Epithelial cell of prostate (primary cell): Measurements from ENCODE around the gene TBC1D16.

Experiments used
- DNase-seq: peaks from one replicate; pipeline ENCODE4 v3.0.0-alpha.2; 2011; ENCODE audit warnings: low read depth, low spot score
- H3K27ac ChIP-seq: fragments of 450-650 bp; 2 replicates; pipeline ENCODE4 v1.5.1; 2017; ENCODE audit warnings: mild to moderate bottlenecking

Gene TBC1D16

DNA sequence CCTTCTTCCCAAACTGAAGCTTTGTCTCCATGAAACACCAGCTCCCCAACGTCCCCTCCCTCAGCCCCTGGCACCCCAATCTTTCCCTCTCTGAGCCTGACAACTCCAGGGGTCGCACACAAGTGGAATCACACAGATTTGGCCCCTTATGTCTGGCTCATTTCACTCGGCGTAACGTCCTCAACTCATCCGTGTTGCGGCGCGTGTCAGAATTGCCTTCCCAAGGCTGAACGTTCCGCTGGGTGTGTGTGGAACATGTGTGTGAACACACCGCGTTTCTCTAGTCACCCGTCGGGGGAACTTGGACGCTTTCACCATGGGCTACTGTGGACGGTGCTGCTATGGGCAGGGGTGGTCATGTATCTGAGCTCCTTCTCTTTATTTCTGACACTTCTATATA, 45.0 kb downstream of the TBC1D16 start:
- H3K27ac ChIP-seq, result no peak overlapping the region
- DNase-seq, result no peak

DNA sequence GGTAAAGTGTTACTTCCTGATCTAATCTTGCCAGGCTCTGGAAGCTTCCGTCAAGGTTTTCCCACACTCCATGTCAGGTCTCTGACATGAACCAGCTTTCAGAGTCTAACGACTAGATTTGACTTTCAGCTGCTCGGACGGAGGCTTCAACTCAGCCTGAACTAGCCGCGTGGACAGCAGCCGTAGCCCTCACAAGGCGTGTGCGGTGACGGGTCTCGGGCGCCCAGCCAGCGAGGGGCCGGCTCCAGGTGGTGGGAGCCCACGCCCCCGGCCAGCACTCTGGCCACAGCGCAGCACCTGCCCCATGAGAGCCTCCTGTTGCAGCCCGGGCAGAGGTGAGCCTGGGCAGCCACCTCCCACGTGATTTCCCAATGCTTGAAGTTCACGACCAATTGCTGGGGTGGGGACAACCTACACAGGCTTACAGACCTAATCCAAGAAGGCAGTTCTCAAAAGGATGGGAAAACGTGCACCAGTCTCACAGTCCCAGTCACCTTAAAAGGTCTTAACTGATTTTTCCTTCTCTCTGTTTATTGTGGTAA, 45.5 kb downstream of the TBC1D16 start:
- no peak for DNase-seq
- H3K27ac ChIP-seq, result no peak overlapping the region

DNA sequence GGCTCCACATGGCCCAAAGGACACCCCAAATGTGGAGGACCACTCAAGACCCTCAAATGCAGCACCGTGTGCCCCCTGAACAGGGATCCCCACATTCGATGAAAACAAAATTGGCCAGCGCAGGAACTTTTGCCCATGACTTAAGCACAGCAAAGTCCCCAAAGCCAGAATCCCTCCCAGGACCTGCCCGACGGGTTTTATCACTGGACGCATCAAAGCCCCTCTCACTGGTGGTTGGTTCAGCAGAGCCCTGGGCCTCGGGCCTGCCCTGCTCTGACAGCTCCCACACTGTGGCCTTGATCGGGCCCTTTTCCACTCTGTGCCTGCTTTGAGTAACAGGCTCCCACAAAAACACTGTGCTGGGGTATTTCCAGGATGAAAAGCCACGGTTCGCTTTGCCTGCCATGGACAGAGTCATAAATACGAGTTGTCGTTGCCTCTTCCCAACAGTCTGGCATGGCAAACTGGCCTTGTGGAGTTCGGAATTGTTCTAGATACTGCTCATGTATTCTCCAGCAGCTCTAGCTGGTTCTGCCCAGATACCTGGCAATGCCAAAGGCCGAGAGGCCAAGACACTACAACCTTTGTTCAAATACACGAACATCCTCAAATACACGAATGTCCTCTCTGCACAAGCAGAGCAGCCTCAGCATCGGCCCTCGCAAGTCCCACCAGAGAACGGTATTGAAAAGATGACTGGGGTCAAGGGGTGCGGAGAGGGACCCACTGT, 46.4 kb downstream of the TBC1D16 start:
- DNase-seq, result no peak
- no peak overlapping the region for H3K27ac ChIP-seq

DNA sequence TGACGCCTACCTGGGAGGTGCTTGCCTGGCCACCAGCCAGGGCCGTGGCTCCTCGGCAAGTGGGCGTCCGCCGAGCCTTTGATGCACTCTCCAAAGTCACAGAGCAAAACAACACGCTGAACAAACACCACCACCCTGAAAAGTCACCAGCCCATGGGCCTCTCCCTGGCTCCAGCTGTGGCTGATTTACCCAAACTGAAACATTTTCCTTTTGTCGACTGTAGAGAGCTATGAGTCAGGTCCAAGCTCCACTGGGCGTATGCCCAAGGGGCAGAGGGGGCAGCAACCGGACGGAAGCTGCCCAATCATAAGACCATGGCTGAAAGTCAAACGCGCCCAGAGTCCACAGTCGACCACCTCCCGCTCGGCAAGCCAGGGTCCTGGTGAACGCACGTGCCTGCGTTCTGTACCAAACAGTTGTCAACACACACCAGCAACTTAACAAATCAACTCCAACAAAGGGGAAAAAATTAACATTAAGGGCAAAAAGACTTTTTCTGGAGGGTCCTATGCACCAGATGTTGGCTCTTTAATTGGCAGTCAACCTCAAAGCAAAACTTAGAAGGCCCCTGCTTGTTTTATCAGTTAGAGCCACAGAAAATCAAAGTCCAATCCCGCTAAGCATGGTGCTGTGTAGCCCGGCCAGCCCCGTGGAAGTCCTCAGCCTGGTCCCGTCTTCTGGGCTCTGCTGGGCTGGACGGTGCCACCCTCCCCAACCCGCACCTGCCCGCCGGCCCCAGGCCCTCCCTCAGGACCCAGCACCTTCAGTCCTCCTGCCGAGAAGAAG, 47.3 kb downstream of the TBC1D16 start:
- H3K27ac ChIP-seq, result peak overlapping the region; percentile 28

DNA sequence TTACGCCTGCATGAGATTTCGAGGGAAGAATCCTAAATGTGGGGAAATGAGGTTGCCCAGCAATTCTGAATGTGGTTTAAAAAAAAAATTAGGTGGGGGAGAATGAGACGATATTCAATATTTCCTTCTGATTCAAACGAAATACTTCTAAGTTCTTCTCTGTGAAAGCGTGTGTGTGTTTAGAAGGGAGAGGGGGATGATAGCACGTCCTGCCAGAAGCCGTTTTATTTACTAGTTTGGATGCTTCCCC, 47.8 kb downstream of the TBC1D16 start:
- no peak for DNase-seq
- H3K27ac ChIP-seq, result peak overlapping the region; percentile 28

More for the DNA sequence above, 47.3 kb downstream of the TBC1D16 start:
- no peak for DNase-seq

DNA sequence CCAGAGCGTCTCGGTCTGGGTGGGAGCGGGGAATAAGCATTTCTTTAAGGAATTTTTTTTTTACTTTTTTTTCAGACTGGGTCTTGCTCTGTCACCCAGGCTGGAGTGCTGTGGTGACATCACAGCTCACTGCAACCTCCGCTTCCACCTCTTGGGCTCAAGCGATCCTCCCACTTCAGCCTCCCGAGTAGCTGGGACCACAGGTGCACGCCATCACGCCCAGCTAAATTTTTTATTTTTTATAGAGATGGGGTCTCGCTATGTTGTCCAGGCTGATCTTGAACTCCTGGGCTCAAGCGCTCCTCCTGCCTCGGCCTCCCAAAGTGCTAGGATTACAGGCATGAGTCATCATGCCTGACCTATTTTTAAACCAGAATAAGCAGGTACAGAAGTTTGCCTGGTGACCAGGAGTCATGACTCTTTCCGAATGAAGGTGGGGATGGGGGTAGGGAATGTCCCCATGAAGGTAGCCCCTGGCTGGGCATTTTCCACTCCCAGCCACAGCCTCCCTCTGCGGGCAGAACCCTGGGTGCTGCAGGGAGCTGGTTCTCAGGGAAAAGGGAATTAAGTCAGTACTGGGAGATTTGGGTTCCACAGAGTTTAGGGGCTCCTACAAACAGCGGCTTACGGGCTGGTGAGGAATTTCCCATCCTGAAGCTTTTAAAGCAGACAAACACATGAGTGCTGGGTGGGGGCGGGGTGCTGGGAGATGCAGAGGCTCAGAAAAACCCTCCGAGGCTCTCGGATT, 48.3 kb downstream of the TBC1D16 start:
- peak overlapping the region; percentile 28 for H3K27ac ChIP-seq
- no peak for DNase-seq

DNA sequence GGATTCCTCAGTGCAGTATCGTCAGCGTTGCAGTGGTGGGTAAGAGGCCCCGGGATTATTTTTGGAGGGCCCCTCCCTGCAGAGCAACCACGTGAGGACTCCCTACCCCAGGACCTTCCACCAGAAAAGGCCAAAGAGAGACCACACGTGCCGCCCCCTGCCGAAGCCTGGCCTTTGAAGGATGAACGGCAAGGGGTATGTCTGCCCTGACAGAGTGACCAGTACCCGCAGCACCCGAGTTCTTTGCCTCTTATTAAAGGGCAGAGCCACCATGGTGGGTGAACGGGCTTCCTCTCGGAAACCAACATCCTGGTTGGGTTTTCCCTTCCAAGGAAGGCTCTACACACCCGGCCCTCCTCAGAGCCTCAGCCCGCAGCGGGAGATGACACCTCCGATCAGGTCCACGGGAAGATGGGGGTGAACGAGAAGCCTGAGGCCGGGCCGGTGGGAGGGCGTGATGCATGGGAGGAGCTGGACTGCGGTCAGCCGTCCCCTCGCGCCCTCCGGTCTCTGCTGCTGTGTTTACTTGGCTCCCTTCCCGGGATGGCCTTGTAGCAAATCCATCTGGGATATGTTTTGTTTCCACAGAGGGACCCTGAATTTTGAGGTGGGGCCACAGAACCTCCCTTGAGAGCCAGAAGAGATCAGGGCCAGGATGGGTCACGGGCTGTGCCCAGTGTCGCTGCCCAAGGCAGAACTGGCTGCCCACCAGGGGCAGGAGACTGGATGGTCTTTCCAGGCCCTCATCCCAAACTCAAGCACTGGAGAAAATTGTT, 49.1 kb downstream of the TBC1D16 start:
- DNase-seq, result no peak

DNA sequence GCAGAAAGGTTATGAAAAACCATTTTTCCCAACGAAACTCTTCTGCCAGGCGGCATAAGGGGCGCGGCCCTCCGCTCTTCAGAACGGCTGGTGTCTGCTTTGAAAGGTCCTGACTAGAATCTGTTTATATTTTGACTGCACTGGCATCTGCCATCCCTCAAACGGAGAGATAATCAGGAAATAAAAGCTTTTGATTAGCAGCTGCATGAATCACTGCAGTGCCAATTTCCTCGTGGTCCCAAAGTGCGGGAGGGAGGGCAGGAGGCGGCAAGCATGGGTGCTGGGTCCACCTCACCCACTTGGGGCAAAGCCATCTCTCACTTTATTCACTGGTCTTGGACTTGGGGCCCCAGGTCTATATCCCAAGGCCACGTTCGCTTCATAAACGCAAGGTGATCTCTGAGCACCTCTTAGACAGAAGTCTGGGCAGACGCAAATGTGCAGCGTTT, 49.7 kb downstream of the TBC1D16 start:
- DNase-seq, result no peak
- no peak overlapping the region for H3K27ac ChIP-seq

More for the DNA sequence above, 49.1 kb downstream of the TBC1D16 start:
- no peak overlapping the region for H3K27ac ChIP-seq

DNA sequence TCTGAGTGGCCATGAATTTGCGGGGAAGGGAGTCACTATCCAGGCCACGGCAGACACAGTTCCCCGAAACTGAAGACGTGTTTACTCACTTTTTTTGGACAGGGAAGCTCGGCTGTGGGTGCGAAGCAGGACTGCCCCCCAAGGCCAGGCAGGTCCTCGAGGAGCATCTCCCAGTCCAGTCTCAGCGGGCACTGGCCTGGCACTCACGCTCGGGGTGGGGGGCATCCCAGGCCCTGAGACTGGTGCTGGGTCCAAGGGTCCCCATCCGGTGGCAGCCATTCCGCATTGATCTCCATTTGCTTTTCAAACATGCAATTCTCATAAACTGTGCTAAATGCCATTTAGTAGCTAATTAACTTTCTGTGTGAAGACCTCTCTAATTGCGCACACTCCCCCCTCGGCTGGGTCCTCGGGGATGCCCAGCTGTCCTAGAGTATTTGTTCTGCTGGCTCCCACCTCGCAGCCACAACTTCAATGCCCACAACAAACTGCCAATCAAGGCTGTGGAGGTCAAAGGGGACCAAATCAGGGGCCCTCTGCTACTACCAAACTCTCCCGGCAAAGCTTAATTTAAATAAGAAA, 50.2 kb downstream of the TBC1D16 start:
- DNase-seq, result no peak
- H3K27ac ChIP-seq, result no peak overlapping the region

DNA sequence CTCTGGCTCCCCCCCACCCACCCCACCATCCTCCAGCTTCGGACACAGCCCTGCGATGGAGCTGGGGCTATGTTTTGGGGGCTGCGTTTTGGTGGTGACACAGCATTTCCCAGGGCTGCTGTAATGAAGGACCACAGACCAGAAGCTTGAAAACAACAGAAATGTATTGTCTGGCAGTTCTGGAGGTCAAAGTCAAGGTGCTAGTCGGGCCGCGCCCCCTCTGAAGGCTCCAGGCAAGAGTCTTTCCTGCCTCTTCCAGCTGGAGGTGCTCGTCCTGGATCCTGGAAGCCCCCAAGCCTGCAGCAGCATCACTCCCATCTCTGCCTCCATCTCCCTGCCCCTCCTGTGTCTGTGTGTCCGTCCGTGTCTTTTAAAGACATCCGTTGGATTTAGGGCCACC, 50.8 kb downstream of the TBC1D16 start:
- no peak for DNase-seq
- H3K27ac ChIP-seq, result no peak overlapping the region

DNA sequence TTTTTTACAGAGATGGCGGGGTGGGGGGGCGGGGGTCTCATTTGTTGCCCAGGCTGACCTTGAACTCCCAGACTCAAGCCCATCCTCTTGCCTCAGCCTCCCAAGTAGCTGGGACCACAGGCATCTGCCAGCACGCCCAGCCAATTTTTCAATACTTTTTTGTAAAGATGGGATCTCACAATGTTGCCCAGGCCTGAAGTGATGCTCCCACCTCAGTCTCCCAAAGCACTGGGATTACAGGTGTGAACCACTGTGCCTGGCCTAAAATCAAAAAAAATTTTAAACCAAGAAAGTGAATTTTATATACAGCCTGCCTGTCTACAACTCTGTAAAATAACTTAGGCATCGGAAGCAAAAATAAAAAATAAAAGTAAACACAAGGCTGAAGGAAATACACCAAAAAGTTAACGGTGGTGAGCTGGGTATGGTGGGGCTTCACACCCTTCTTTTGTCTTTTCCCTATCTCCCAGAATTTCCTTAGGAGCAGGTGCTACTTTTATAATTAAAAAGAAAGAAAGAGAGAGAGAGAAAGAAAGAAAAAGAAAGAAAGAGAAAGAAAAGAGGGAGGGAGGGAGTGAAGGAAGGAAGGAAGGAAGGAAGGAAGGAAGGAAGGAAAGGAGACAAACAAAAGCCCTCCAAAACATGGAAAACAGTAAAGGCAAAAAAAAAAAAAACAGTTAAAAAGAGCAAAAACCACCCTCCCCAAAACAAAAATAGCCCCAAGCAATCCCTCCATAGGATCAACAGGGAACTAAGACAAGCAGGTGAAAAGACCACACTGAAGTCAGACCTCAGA, 51.4 kb downstream of the TBC1D16 start:
- H3K27ac ChIP-seq, result no peak overlapping the region
- DNase-seq, result no peak

DNA sequence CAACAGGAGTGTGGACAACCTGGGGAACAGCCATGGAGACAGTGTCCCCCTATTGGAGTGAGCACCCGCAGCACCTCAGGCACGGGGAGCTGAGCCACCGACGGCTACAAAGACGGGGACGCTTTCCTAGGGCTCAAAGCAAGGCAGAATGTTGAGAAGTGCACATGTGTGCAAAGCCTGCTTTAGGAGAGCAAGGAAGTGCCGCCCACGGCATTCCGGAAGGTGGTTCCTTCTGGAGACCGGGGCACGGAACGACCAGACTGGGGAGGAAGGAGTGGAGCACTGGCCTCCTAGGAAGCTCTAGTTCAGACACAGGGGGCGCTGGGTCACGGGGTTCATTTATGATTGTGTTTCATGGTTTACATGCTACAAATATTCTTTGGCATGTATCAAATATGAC, 52.2 kb downstream of the TBC1D16 start:
- DNase-seq, result no peak
- H3K27ac ChIP-seq, result no peak overlapping the region

DNA sequence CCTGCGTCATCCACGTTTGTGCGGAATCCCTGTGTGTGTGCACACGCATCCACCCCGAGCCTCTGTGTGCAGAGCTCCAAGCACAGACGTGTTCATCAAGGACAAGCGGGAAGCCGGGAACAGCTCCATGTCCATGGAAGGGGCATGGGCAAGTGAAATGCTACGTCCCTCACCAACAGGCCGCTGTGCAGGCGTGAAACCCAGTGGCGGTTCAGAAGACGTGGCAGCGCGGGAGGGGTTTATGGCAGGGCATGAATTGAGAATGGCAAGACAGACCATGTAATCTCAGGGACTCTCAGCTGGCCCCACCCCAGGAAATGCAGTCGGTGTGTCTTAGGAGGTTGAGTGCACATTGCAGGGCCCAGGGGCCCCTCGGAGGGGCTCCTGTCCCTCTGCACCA, 52.7 kb downstream of the TBC1D16 start:
- no peak overlapping the region for H3K27ac ChIP-seq
- DNase-seq, result no peak

DNA sequence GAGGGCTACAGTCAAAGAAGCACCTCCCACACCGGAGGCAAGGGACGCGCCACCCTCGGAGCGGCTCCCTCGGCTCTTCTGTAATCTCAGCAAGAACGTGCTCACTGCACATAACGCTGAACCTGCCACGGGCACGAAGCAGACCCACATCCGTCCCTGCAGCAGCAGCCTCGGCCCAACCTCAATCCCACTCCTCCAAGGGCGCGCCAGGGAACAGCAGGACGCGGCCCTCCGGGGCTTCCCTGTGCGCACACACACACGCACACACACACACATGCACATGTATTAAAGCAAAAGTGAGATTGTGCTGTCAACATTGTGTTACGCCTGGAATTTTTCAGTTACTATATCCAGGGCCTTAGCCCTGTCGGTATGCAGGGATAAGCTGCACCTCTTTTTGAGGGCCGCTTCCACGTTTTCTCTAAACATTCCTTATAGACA, 54.0 kb downstream of the TBC1D16 start:
- no peak for DNase-seq
- no peak overlapping the region for H3K27ac ChIP-seq

DNA sequence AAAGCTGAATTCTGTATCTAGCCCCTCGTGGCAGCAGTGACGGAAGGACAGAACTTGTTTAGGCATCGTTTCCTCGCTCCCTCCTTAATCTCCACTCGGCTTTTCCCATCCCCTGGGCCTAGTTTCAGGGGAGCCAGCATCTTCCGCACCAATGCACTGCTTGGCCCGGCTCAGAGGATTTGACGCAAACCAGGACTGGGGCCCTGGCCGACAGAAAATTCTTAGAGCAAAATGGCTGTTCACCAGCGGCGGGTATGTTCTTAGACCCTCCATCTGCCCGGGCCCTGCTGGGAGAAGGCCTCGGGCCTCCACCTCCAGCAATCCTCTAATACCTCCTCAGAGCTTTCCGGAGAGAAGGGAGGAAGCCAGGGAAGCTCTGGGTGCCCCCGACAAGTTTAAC, 54.6 kb downstream of the TBC1D16 start:
- no peak overlapping the region for H3K27ac ChIP-seq
- DNase-seq, result no peak

DNA sequence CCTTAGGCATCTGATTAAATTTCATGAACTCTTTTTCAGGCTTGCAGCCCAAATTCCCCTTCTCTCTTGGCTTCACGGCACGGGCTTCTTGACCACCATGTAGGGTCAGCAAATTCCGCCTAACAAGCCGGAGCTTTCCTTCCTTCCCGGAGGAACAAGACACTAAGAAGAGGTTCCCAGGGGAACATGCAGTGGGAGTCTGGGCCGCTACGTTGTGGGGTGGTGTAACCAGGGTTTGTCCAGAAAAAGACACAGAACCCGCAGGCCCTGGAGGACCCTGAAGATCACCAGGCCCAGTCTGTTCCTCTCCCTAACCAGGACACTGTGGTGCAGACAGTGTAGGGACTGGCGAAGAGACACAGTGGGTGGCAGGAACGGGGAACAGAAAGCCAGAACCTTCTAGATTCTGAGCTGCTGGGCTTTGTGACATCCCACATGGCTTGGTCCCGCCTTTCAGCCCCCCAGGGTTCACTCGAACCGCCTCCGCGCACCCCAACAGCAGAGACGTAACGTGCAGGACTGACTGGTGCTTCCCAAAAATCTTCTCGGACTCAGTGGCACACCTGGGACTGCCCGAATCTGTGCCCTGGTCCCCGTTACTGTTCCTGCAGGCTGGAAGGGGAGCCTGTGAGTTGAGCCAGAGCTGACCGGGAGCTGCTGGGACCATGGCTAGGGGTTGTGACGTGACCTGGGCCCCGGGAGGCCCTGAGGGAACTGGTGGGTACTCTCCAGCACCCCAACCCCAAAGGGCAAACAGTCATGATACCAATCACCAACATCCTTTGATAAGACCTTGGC, 55.2 kb downstream of the TBC1D16 start:
- H3K27ac ChIP-seq, result no peak overlapping the region
- DNase-seq, result no peak

DNA sequence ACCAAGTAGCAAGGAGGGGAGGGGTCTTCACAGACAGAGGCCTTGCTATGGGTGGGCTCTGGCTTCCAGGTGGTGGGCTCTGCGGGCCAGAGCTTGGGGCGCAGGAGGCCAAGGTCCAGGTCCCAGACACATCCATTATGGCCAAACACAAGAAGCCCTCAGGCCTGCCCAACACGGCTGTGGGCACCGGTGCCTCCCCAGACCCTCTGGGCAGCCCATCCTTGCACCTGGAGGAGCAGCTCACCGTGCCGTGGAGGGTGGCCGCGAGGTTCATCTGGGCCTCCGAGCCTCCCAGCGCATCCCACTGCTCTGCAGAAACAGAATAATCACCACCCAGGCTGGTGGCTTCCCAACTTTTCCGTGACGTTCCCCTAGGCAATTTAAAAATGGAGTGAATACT, 55.9 kb downstream of the TBC1D16 start:
- H3K27ac ChIP-seq, result no peak overlapping the region
- DNase-seq, result no peak

DNA sequence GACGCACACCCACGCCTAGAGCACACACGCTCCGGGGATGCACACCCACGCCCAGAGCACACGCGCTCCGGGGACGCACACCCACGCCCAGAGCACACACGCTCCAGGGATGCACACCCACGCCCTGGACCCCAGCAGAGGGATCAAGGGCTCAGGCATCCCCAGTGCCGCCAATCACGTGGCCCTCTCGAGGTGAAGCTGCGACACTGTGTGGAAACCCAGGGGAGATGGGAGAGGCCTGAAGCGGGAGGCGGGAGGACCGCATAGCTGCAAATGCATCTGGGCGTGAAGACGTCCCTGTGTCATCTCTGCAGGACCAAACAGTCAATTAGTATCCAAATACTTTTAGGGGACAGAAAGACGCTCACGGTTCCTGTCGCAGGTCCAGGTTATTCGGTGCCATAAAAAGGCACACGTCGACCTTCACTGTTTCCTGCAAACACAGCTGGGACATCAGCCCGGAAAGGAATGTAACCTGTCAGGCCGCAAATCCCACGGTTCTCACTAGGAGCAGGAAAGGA, 56.4 kb downstream of the TBC1D16 start:
- no peak overlapping the region for H3K27ac ChIP-seq

More for the DNA sequence above, 56.4 kb downstream of the TBC1D16 start:
- no peak for DNase-seq
